IPS-NIHi11 (cell line): ENCODE results near the gene ADGRG1.
"Not testable (repeated sequence)": the region's sequence is repeated elsewhere in the genome, so short reads cannot be mapped to it uniquely, and the experiment has no call there.

Experiments used
- DNase-seq: peaks from one replicate; pipeline ENCODE4 v3.0.0; 2012; ENCODE audit warnings: mixed read lengths, low spot score

Gene ADGRG1

GRCh38 chr16:57699899-57700298, 71.5 kb downstream of the ADGRG1 start:
- no peak for DNase-seq

DNA sequence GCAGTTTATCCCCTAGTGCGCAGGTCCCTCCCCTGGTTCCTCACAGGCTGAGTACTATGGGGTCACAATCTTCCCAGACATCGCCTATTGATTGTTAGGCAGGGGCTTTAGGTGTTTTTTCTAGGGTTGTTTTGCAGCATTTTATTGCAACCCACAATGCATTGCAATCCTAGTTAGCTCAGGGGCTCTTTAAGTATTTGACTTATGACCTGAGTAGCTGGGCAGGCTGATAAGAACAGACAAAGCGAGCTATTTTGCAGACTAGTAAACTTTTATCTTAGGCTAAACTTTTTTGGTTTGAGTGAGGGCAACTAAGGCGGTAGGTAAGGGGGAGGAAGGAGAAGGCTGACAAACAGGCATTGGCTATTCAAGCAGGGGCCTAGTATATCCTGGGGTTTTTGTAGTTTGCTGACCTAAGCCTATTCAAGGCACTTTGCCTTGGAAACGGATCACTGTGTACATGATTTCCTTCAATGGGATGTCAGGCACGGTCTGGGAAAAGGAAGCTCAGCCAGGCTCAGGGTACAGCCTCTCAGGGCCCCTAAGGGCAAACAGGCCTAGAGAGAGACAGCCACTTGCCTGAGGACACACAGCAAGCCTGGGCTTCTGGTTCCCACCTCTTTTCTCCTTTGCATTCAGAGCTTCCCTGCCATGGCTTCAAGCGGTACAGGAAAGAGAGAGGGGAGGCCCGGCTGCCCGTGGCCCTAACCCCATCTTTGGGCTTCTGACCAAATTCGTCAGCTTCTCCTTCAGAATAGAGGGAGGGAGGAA, 72.5 kb downstream of the ADGRG1 start:
- peak; percentile 2 for DNase-seq

GRCh38 chr16:57701759-57702371, 73.4 kb downstream of the ADGRG1 start:
- DNase-seq: peak; percentile 2

- peak; percentile 2 for DNase-seq
Observed at GRCh38 chr16:57703416-57704010, 75.1 kb downstream of the ADGRG1 start.

DNA sequence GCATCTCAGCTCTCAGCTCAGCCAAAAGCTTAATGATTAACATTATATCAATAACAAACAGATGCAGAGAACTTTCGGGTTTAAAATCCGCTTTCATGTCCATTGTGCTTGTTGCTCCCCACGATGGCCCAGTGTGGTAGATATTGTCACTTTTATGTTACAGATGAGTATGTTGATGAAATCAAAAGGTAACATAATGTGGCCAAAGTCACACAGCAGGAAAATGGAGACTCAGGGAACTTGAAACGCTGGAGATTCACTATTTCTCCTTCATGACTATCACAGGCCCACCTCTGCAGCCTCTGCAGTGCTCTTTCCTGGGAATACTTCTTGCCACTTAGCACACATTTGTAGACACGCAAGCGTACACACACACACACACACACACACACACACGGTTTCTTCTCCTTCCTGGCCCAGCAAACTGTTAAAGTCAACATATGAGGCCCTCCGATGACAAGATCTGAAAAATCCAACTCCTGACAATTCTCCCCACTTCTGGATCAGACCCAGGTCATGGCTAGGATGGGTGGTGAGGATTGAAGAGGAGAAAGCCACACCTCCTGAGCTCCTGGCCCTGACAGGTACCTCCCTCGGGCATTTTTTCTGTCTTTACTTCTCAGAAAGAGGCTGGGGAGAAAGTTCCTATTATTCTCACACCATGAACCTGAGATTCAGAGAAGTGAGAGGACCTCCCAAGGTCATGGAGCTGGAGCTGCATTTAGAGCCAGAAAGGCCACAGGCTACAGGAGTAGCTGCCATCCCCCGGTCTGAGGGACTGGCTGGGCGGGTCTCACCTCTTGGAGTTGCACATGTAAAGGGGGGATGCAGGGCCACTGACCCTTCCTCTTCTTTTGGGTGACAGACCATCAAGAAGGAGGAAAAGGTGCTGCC, 75.8 kb downstream of the ADGRG1 start:
- peak; percentile 8 for DNase-seq

DNA sequence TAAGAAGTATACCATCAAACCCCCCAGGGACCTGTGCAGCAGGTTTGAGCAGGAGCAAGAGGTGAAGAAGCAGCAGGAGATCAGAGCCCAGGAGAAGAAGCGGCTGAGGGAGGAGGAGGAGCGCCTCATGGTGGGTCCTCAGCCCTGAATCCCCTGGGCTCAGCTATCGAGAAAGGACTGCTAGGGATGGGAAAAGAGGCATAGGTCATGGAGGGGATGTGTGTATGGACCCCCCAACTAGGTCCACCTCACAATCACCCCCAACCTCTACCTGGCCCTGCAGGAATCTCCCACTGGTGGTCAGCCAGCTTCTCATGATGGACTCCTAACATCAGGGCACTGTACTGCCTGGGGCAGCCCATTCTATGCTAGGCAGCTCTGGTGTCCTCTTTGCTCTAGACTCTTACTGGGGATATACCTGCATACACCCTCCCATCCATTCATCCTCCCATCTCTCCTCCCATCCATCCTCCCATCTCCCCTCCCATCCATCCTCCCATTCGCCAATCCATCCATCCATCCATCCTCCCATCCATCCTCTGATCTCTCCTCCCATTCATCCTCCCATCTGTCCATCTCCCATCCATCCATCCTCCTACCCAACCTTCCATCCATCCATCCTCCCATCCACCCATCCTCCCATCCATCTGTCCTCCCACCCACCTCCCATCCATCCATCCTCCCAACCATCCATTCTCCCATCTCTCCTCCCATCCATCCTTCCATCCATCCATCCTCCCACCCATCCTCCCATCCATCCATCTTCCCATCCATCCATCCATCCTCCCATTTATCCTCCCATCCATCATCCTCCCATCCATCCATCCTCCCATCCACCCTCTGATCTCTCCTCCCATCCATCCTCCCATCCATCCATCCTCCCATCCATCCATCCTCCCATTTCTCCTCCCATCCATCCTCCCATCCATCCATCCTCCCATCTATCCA, 76.7 kb downstream of the ADGRG1 start:
- peak; percentile 4 for DNase-seq

DNA sequence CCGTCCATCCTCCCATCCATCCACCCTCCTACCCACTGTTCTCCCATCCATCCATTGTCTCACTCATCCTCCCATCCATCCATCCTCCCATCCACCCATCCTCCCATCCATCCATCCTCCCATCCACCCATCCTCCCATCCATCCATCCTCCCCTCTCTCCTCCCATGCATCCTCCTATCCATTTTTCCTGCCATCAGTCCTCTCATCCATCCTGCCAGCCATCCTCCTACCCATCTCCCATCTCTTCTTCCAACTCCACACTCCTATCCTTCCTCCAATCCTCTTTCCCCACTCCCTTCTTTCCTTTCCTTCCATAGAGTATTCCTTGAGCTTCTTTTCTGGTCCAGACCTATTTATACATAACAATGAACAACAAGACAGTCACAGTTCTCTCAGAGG, 78.3 kb downstream of the ADGRG1 start:
- no peak for DNase-seq

DNA sequence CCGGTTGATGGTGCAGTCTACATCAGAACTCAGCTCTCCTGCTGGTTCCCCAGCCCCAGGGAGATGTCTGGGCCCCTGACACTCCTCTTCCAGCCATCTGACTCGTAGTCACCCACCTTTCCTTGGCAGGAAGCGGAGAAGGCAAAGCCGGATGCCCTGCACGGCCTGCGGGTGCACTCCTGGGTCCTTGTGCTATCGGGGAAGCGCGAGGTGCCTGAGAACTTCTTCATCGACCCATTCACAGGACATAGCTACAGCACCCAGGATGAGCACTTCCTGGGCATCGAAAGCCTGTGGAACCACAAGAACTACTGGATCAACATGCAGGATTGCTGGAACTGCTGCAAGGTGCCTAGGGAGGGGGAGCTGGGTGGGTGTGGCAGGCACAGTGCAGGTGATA, 78.9 kb downstream of the ADGRG1 start:
- no peak for DNase-seq

DNA sequence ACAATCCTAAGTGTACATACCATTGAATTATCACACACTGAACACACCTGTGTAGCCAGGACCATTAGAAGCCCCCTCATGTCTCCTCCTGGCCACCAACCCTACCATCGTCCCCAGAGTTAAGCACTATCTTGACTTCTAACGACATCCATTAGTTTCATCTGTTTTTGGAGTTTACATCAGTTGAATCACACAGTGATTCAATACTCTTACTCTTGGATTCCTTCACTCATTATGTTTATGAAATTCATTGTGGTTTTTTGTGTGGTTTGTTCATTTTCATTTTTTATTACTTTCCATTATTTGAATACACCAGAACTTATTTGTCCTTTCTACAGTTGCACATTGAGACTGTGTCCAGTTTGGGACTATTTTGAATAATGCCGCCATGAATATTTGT, 79.7 kb downstream of the ADGRG1 start:
- no peak for DNase-seq

DNA sequence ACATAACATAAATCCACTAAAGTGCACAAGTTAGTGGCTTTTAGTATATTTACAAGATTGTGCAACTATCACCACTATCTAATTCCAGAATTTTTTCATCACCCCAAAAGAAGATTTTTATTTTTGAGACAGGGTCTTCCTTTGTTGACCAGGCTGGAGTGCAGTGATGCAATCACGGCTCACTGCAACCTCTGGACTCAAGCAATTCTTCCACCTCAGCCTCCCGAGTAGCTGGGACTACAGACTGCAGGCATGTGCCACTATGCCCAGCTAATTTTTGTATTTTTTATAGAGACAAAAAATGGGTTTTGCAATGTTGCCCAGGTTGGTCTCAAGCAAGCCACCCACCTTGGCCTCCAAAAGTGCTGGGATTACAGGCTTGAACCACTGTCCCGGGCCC, 81.2 kb downstream of the ADGRG1 start:
- DNase-seq: no peak

DNA sequence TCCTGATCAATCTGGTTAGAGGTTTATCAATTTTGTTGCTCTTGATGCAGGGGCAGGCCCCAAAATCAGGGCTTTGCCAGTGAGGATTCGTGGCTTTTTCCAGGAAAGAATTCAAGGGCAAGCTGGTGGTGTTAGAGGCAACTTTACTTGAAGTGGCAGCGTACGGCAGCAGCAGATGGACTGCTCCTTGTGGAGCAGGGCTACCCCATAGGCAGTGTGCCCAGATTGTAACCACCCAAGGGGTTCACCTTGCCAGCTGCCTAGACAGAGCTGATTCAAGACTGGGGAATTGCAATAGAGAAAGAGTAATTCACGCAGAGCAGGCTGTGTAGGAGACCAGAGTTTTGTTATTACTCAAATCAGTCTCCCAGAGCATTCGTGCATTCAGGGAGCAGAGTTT, 82.9 kb downstream of the ADGRG1 start:
- no peak for DNase-seq

DNA sequence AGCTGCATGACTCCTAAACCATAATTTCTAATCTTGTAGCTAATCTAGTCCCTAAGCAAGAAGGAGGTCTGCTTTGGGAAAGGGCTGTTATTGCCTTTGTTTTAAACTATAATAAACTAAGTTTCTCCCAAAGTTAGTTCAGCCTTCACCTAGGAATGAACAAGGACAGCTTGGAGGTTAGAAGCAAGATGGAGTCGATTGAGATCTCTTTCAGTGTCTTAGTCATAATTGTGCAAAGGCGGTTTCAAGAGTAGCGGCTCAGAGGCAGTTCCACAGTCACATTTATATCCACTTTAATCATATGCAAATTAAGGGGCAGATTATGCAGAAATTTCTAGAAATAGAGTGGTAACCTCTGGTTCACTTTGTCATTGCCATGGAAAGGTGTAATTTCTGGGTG, 83.6 kb downstream of the ADGRG1 start:
- no peak for DNase-seq

GRCh38 chr16:57712569-57712968, 84.1 kb downstream of the ADGRG1 start:
- DNase-seq: not testable (repeated sequence)

GRCh38 chr16:57713596-57713995, 85.2 kb downstream of the ADGRG1 start:
- no peak for DNase-seq

- no peak for DNase-seq
Observed at GRCh38 chr16:57714047-57714446, 85.6 kb downstream of the ADGRG1 start.
